Bone marrow (tissue), 2 donors: Measurements from ENCODE around the gene COL4A2.

Experiments used
- DNase-seq, 2 donors: peaks; one replicate each; lab custom pipeline; 2025; lab: John Stamatoyannopoulos, UW

COL4A2 gene

DNA sequence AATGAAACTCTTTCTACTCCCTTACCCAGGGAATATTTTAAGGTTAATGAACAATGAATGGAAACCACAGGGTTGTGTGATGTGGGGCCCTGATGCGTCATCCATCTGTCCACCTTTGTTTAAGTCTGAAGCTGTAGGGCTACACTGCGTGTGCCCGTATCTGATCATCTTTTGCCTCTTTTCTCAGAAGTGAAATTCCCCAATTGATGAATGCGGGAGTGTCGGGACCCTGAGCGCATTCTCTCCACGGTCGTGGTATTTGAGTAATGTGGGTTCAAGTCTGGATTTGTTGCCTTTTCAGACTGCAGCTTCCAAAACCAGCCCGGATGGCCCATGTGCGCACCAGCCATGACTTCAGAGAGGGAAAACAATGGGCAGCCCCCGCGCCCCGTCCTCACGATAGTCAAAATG lies 112.3 kb downstream of the COL4A2 start:
- no peak for DNase-seq

DNA sequence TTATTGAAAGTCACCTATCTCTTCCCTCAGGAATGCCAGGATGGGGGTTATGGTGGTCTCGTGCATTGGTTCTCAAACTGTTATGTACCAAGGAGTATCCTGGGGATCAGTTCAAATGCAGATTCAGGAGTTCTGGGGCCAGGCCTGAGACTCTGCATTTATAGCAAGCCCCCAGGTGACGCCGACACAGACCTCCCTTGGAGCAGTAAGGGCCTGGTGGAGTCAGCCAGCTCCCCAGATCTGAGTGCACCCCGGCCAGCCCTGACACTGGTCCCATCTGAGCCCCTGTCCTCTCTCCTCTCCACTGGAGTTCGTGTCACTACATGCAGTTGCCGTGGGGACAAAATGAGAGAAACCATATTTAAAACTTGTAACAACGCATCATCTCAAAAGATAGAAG lies 112.9 kb downstream of the COL4A2 start:
- DNase-seq = no peak

DNA sequence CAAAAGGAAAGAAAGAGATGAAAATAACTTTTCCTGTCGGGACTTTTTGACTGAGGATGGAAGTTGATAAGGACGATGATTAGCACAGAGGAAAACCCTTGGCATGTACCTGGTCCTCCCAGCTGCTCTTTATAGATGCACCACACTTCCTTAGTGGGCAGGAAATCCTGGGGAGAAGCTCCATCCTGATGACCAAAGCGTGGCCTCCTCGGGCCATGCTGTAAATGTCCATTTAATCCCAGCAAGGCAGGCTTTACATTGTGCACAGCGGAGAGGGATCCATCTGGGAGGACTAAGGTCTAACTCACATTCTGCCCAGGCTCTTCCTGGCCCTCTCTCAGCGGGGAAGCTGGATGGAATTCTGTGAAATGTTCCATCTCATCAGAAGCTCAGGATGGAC lies 113.5 kb downstream of the COL4A2 start:
- DNase-seq = no peak

DNA sequence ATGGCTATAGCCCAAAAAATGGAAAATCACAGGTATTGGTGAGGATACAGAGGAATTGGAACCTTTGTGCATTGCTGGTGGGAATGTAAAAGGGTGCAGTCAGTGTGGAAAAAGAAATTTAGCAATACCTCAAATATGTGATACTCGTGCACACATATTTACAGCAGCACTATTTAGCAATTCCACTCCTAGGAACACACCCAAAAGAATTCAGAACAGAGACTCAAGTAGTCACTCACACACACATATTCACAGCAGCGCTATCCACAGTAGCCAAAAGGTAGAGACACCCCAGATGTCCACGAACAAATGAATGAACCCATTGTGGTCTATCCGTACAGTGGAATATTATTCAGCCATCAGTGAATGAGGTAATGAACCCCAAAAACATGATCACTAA lies 114.0 kb downstream of the COL4A2 start:
- no peak for DNase-seq

DNA sequence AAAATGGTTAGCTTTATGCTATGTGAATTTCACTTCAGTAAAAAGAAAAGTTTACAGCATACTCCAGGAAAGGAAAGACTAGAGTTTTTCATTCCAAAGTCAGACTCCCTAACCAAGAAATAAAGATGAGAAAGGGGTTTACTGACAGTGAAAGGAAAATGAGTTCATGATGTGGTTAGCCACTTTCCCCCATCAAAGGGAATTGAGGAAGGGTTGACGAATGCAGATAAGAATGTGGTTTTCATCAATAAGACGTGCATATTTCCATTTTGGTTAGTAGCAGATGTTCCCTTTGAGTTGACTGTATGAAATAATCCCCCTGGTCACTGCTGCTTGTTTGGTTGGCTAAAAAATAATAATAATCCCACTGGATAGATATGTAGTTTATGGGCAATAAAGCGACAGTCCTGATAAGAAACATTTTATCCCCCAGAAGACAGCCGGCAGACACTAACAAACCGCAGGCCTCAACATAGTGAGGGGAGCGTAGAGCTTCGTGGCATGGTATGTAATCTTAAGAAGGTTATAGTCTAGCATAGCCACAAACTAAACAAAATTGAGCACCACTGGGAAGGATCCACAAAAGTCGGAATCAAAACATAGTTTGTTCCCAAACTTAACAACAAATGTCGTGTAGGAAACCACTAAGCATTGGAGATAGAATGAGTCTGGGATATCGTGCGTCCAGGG lies 114.8 kb downstream of the COL4A2 start:
- peak in 1 of 2 donors; percentile 77 for DNase-seq

DNA sequence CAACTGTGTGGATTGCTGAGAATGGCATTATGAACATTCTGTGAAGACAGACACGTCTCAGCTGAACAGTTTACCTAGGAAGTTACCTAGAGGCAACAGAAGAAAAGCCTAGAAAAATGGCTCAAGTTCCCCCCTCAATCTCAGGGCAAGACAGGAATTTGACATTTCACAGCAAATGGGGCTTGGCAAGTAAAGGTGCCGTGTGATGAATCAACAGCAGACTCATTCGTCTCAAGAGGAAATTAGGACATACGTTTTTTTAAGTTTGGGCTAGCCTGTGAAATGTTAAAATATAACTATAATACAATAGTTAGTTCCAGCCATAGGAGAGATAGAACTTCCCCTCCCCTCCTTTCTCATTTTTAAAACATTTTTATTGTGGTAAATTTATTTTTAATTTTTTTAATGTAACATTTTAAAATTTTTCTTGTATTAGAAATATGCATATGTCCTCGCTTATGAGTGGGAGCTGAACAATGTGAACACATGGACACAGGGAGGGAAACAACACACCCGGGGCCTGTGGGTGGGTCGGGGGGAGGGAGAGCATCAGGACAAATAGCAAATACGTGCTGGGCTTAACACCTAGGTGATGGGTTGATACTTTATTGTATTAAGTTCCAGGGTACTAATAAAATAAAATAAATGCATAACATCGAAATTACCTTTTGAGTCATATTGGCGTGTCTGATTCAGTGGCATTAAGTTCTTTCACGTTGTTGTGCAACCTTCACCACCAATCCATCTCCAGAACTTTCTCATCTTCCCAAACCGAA lies 116.0 kb downstream of the COL4A2 start:
- DNase-seq = no peak

DNA sequence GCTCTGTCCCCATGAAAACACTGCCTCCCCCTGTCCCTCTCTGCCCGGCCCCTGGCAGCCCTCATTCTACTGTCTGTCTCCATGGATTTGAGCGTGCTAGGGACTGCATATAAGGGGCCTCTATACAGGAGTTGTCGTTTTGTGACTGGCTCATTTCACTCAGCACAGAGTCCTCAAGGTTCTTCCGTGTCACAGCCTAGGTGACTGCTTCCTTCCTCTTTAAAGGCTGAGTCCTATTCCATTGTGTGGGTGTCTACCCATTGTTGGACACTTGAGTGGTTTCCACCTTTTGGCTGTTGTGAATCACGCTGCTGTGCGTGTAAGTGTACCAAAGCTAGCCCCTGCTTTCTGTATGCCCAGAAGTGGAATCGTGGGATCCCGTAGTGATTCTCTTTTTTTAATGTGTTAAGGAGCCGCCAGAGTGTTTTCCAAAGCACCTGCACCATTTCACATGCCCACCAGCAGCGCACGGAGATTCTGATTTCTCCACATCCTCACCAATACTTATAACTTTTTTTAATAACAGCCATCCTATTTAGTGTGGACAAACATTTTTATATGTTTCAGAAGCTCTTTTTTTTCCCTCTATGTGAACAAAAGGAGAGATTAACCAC lies 116.7 kb downstream of the COL4A2 start:
- no peak for DNase-seq

DNA sequence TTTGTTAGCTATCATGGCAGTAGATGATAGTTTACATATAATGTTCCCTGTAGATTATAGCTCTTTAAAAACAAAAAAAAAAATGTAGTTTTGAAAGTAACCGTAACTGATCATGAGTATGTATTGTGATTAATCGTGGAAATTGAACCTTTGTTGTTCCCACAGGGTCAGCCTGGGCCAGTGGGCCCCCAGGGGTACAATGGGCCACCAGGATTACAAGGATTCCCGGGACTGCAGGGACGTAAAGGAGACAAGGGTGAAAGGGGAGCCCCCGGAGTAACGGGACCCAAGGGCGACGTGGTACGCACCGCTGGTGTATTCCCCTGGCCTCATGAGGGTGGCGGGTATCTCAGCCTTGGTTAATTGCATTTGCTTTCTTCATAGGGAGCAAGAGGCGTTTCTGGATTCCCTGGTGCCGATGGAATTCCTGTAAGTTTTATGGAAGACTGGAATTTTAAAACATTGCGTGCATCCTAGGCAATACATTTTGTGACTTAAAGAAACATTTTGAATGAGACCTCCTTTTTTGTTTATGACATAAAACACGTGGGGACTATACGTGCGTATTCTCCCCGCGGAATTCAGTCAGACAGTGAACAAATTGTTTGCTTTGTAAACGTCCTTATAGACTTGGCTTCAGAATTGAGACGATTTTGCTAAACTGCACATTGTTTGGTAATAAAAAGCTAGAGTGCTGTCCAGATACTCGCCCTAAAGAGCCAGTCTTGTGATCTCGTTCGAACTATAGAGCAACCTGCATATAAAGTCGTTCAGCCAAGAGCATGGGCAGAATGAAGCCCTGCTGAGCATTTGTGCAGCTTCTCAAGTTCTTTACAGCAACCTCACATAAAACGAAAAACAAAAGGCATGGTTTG lies 117.7 kb downstream of the COL4A2 start:
- no peak for DNase-seq

DNA sequence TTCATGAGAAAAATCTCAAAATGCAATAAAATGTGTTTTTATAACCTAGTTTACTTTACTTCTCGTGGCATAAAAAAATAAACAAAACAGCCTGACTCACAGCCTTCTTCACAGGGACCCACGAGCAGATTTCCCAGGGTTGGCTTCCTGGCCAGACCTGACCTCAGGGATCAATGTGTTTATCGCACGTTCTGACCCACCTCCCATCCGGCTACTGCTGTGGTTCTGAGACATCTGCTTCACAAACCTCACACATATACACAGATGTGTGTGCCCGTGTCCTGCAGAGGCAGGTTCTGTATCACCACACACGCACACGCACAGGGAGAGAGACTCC lies 118.3 kb downstream of the COL4A2 start:
- DNase-seq = no peak

DNA sequence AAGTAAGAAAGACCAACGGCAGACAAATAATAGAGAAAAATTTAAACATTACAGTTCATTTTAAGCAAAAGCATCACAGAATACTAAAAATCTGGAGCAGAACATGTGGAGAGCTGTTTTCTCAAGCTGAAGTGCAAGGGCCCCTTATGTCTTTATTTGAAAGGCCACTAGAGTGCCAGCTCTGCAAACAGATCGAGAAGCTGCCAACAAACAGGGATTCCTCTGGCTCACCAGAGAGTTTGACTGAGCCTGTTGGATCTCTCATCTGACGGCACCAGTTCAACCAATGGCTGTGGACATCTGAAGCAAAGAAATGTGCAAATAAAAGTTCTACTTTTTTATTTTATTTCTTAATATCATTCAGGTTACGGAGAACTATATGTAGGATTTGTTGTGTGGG lies 119.7 kb downstream of the COL4A2 start:
- no peak for DNase-seq

DNA sequence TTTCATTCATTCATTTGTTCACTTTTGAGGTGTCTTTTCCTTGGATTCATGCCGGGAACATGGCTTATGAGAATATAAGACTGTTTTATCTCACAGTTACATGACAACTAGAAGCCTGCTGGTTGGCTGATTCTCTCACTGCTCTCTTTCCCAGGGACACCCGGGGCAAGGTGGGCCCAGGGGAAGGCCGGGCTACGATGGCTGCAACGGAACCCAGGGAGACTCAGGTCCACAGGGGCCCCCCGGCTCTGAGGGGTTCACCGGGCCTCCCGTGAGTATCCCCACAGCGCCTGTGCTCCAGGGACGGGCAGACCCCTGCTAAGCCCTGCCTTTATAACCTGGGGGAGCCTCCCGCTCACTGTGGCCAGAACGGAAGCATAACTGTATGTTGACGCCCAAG lies 121.2 kb downstream of the COL4A2 start:
- DNase-seq = no peak

DNA sequence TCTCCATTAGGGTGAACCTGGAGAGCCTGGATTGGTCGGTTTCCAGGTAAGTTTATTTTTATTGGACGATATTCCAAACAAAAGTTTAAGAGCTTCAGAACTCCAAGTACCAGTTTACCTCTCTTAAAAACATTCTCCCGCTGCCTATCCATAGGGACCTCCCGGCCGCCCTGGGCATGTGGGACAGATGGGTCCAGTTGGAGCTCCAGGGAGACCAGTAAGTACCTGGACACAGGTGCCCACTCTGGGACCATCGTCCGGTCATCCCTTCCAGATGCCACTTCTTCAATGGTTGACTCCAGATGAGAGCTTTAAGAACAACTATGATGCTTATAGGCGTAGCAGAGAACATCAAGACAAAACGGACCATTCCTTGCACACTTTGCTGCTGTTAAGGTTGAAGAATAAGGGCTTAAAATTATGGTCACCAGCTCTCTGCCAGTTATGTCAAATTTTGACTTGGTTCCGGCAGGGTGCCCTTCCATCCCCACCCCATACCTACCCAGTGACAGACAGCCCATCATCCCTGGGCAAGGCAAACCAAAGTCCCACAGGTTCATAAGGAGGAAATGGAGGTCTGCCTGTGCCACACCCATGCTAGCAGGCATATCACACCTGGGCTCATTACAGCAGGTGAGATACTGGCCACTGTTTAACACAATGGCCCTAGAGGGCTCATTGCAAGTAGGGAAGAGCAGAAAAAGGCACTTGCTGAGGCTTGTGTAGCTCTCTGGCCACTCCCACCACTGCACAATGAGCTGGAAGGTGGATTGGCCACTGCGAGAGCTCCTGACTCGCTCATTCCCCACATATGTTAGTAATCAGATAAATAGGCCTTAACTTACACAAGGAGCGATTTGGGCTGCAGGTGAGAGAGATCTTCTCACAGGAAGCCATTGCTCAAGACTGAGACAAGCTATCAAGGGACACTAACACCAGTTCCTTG lies 123.6 kb downstream of the COL4A2 start:
- DNase-seq = no peak

DNA sequence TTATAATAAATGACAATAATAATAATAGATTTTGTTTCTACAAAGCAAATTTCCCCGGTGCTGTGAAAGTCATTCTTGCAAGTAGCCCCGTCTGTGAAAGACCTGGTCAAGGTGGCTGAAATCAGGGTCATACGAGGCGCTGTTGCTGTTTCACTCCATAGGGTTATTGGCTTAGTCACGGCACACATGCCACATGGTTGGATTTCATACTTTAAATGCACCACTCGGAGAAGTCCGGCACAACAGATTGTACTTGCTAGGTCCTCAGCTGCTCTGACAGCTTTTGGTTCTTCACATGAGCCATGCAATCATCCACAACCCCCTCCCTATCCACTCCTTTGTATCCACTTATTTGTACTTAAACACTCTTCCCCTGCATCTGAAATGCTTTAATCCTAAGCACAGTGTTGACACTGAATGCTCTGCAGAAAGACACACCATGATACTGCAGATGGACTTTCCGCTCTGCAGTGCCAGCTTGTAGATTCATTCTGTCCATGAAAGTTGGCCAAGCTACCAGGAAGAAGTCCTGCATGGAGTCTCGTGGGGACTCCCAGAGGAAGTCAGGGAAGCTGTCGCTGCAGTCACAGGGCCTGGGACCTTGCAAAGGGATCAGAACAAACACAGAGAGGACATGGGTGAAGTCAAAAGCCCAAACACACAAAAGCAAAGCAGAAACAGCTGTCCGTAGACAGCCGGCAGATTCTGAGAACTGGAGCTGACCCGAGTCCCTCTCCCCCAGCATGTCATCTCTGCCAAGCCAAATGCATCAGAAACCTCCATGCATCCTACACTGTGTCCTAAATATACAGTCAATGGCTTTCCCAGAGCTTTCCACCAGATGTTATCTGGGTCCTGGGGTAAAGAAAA lies 124.6 kb downstream of the COL4A2 start:
- no peak for DNase-seq

DNA sequence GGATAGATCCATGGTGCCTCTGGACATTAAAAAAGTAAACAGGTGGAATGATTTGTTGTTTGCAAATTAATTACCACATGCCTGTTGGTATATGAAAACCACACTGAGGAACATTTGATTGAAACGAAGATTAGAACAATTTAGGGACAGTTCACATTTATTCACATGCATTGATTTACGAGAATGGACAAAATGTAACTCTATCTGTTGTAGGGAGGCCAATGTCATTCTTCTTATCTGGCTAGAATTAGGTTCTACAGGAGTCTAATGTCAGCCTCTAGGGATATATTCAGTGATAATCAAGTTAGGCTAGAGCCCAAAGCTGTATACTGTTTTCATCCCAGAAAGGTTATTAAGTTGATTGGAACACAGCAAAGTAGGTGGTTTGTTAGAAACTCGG lies 125.4 kb downstream of the COL4A2 start:
- no peak for DNase-seq

DNA sequence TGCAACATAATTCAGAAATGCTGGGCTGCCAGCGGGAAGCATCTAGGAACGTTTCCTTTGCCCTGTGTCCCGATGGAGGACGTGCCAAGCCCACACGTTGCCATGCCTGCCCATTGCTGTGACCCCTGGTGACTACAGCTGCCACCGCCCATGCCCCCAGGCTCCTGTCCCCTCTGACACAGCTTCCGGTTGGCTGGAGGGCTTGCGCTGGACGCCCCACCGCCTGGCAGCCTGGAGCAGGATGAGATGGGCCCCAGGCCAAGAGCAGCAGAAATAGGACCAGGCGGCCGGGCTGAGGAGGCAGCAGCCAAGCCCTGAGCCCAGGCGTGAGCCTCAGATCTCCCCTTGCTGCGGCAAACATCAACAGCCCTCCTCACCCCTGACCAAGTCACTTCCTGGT lies 125.9 kb downstream of the COL4A2 start:
- DNase-seq = no peak

DNA sequence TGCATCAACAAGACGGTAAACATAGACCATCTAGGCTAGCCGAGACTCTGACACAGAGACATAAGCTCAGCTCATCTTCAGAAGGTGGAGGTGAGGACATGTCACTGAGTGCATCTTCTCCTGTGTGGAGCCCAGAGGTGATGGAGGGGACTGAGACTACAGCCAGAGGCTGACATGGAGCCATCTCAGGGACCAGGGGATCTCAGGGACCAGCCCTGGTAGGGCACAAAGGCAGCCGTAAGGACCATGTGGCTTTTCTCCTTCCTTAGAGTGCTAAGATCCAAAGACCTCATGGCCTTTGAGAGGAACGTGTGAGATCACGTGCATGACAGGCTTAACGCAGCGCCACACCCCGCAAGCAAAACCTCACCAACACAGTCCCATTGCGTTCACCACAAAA lies 127.5 kb downstream of the COL4A2 start:
- no peak for DNase-seq

DNA sequence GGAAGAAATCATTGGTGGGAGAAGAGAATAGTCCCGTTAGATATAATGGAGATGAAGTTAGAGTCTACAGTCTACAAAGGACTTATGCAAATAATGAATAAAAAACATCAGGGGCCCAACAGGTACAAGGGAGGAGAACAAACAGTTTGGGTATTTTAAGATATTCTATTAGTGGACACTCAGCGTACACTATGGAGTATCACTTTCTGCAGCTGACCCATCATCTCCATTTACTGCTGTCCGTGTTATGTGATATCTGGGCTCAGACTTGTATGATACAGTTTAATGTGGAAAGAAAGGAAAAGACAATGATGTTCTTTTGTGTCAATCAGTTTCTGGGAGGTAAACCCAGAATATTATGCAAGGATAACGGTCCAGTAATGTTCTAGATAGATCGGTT lies 128.2 kb downstream of the COL4A2 start:
- no peak for DNase-seq

DNA sequence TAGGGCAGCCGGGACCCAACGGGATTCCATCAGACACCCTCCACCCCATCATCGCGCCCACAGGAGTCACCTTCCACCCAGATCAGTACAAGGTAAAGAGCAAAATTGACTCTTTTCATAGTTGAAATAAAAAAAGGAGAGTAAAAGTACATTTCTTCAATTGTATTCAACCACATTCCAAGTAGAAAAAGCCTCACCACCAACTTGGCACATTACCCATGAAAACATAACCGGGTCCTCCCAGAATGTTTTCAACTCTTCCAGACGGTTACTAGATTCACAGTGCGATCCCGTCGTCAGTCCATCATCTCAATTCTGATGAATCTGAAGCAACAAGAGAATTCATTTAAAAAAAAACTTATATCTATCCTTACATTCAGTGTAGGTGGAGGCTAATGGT lies 129.2 kb downstream of the COL4A2 start:
- DNase-seq = no peak

DNA sequence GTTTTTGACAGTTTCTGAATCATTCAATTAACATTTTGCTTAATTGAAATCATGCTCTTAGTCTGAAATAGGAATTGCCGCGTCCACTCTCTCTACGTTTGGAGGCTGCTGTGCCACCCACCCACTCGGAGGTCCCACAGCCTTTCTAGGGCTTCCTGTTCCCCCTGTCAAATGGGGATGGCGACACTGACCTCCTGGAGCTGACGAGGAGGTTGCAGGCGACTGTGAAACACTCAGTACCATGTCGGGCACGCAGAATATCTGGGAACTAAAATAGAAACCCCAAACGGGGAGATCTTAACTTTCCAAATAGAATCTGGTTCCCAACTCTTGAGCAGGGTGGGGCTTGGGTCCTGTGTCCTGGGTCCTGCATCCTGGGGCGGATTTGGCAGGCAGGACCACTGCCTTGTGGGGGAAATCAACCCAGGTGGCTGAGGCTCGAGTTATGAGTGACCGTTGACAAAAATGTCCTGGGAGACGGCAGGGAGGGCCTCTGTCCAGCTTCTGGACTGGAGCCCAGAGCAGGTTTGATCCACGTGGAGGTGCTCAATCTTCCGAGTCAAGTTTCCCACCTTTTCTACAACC lies 129.8 kb downstream of the COL4A2 start:
- DNase-seq = no peak

DNA sequence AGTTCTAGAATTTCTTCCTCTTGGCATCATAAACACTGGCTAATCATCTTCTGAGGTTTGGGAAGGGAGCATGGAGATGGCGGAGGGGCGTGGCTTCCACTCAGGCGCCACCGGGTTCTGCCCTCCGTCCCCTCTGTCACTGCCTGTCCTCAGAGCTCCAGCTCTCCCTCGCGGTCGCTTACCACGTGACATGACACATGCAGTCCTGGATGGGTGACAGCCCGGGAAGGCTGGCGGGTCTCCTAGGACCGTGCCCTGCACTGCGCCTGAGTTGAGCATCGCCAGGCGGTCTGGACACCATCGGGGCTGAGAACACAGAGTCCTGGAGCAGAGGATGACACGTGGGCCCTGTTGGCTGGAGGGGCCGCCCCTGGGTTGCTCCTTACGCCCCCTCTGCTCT lies 131.1 kb downstream of the COL4A2 start:
- no peak for DNase-seq
